GM21737 (cell line): Measurements from ENCODE around the gene VPS37B.
A peak's percentile ranks its signal among the peaks of the same experiment; 100 is the strongest.

Experiments used
- ATAC-seq: cut with Tn5 transposase; IDR thresholded peaks from one replicate; pipeline ENCODE4 v1.9.1; 2021; ENCODE audit warnings: mild to moderate bottlenecking, moderate library complexity; ENCODE audit not compliant: unreplicated experiment

VPS37B gene

GRCh38 chr12:122842505-122843405 lies 53.2 kb downstream of the VPS37B start:
- ATAC-seq, result no peak

GRCh38 chr12:122841544-122842321 lies 54.2 kb downstream of the VPS37B start:
- no peak for ATAC-seq

GRCh38 chr12:122840580-122841513 lies 55.1 kb downstream of the VPS37B start:
- ATAC-seq, result no peak

GRCh38 chr12:122839907-122840554 lies 55.9 kb downstream of the VPS37B start:
- ATAC-seq, result no peak

- ATAC-seq, result no peak
Observed at GRCh38 chr12:122838841-122839240, 57.1 kb downstream of the VPS37B start.

GRCh38 chr12:122837306-122838265 lies 58.3 kb downstream of the VPS37B start:
- no peak for ATAC-seq

GRCh38 chr12:122836027-122836921 lies 59.6 kb downstream of the VPS37B start:
- no peak for ATAC-seq

- peak; percentile 49 for ATAC-seq
Observed at GRCh38 chr12:122835750-122836026, 60.2 kb downstream of the VPS37B start.

GRCh38 chr12:122834921-122835749 lies 60.8 kb downstream of the VPS37B start, which contains the start of gene HIP1R:
Gene HIP1R (plus strand): TSS chr12:122835457. CDS start chr12:122835551, 94 bp downstream.
- ATAC-seq, result peak; percentile 29

GRCh38 chr12:122834104-122834920 lies 61.6 kb downstream of the VPS37B start:
- no peak for ATAC-seq

GRCh38 chr12:122830517-122831214 lies 65.3 kb downstream of the VPS37B start:
- no peak for ATAC-seq

- ATAC-seq, result no peak
Observed at GRCh38 chr12:122827258-122827657, 68.7 kb downstream of the VPS37B start.

GRCh38 chr12:122825773-122826724 lies 69.9 kb downstream of the VPS37B start:
- ATAC-seq, result no peak

GRCh38 chr12:122823429-122823828 lies 72.5 kb downstream of the VPS37B start:
- ATAC-seq, result no peak

GRCh38 chr12:122820838-122821271 lies 75.1 kb downstream of the VPS37B start:
- ATAC-seq, result peak; percentile 74
